ENCODE data around the gene RHBG.

The RHBG gene

DNA sequence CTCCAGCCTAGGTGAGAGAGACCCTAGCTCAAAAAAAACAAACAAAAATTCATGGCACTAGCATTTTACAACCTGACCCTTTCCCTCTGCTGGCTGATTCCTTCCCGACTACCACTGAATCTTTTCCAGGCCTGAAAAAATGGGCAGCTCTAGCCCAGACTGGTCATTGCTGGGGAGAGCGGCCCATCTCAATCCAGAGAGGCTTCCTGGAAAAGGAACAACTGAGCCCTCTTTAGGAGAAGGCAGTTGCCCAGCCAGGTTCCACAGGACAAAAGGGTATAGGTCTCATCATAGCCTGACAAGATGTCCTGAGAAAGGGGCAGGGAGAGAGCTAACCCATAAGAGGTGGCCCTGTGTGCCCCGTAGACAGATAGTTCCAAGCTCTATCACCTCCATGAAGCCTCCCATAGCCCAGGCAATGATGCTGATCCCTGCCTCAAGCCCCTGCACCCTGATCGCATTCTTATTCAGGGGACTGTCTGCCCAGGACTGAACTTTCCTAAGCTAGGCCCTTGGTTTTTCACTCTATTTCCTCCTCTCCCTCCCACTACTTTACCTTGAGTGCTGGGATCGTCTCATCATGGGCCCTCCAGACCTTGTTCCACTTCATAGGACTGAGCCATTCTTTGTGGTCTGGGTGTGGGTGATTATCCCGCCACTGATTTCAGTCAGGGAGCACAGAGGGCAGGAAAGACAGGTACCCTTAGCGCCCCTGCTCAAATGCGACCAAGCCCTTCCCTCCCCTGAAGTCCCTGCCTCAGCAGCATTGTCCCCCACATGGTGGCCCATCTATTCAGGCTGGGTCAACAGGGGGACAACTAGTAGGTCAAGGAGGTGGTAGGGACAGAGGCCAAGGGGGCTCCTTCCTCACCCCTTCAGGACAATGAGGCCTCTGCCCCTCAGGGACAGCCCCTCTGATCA is 18.2 kb downstream of the RHBG start:
- no peak for DNase-seq (ENCODE audit: low read depth)

- DNase-seq (ENCODE audit: low read depth): no peak
Measured at GRCh38 chr1:156387870-156388173, 18.8 kb downstream of the RHBG start.

GRCh38 chr1:156388174-156389137 is 19.4 kb downstream of the RHBG start:
- no peak for DNase-seq (ENCODE audit: low read depth)

DNA sequence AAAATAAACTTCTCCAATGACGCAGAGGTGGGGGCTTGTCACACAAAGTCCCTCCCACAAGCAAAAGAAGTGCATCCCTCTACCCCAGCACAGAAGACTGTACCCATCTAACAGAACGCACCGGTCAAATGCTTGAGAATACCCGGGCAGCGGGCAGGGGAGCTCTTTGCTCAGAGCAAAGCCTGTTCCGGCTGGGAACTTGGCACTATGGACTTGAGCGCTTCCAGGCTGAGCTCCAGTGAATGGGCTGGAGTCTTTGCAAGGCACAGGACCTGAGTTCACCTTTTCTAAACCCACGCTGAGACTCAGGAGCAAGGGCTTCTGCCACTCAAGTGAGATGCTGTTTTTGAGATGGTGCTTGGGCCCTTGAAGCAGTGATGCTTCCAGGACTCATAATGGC is 20.3 kb downstream of the RHBG start:
- DNase-seq (ENCODE audit: low read depth): no peak

DNA sequence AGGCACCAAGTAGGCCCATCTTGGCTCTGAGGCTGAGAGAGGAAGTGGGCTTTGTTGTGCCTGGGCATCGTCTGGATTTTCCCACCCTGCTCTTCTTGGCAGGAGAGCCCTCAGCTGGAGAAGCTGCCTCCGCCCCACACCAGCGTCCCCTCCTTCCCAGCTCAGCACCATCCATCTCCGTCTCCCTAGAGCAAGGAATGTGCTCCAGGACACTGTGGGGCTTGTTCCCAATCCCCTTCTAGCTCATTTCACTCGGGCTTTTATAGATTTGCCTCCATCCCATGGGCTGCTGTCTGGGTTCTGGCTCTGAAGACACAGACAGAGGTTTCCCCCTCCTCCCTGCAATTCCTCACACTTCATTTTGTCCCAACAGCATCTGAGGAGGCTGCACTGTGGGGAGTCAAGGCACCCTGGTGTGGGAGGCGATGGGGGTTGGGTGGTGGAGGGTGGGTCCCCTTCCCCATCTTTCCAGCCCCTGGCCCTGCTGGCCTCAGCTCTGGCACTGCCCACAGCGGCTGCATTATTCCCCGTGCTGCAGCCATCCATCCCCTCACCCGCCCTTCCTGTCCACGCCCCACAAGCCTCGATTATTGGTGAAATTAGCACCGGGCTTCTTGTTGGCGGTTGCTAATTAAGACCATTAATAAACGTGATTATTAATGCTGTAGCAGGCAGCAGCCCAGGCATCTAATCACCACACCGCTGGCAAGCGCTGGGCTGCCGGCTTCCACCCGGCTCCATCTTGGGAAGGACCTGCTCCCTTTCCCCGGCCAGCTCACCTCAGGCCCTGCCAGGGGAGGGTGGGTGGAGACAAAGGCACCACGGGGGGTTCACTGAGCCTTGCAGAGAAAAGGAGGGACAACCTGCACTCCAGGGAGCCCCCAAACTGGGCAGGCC is 21.7 kb downstream of the RHBG start:
- no peak for DNase-seq (ENCODE audit: low read depth)

DNA sequence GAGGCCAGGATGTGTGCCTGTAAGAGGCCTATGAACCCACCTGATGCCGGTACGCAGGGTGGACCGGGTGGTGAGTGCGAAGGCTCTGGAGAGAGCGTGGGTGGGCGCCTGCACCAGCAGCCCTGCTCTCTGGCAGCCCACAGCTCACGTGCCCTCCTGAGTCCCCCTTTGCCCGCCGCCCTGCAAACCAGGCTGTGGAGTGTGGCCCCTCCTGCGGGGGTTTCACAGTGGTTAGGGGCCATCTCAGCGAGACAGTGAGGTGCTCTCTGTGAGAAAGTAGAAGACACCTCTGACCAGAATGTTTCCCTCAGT is 22.3 kb downstream of the RHBG start:
- DNase-seq (ENCODE audit: low read depth): no peak

GRCh38 chr1:156391701-156392100 is 22.7 kb downstream of the RHBG start:
- no peak for DNase-seq (ENCODE audit: low read depth)

GRCh38 chr1:156392452-156392853 is 23.4 kb downstream of the RHBG start:
- no peak for DNase-seq (ENCODE audit: low read depth)

DNA sequence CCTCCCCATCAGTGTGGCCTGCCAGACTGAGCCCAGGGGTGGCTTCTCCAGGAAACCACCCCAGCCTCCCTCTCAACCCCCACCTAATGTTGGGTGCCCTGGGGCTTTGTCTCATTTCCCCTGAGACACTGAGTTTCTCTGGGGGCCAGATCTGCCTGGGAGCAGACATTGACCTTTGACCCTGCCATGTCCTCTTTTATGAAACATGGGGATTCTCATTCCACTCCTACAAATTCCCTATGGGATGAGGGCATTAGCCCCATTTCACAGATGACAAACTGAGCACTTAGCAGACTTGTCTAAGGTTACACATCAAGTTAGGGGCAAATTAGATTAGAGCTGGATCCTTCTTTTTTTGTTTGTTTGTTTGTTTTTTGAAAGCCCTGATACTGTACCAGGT is 24.1 kb downstream of the RHBG start:
- no peak for DNase-seq (ENCODE audit: low read depth)

GRCh38 chr1:156394082-156394481 is 25.1 kb downstream of the RHBG start:
- no peak for DNase-seq (ENCODE audit: low read depth)

DNA sequence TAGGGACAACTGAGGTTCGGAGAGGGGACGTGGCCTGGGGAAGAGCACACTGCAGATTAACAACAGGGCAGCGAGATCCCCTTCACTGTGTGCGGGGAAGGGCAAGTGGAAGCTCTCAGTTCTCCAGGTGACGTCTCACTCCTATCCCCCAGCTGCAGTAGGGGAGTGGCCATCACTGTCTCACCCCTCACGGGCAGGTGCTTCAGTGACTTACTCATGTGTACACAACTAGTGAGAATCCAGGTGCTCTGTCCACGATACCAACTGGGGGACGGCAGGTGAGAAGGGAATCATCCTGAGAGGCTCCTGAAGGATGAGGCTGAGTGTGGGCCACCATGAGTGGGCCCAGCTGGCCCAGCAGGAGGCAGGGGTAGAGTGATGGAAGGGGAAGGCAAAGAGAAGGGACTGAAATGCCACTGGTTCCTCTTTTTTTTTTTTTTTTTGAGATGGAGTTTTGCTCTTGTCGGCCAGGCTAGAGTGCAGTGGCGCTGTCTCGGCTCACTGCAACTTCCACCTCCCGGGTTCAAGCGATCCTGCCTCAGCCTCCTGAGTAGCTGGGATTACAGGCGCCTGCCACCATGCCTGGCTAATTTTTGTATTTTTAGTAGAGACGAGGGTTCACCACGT is 25.9 kb downstream of the RHBG start:
- no peak for DNase-seq (ENCODE audit: low read depth)

DNA sequence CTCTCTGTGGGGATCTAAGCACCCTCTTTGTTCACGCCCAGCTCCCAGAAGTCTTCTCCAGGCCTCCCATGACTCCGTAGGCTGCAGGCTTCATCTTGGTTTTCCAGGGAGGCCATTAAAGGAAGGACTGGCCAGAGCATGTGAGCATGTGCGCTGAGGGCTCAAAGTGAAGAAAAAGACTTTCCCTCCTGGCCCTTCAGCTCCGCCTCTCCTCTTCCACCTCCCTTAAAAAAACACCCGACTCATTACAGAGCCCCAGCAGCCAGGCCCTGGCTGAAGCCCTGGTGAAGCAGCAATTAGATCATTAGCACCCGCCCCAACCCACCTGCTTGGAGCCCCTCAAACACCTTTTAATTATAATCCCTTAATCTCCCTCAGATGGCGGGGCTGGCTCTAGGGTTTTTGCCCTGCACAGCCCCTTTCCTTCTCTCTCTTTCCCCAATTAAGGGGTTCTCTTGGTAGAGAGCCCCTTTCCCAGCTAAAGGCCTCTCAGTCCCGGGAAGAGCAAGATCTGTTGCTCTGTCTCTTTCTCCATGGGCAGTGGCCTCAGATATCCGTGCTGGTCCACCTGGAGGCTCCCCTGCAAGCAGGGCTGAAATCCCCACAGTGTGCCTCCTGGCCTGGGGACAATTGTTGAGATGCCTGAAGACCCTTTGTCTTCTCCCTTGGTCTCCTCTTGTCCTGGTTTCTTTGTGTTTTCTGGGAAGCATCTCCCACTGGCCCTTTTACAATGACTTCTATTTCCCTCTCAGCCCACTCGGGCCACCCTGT is 30.5 kb downstream of the RHBG start:
- DNase-seq (ENCODE audit: low read depth): no peak

DNA sequence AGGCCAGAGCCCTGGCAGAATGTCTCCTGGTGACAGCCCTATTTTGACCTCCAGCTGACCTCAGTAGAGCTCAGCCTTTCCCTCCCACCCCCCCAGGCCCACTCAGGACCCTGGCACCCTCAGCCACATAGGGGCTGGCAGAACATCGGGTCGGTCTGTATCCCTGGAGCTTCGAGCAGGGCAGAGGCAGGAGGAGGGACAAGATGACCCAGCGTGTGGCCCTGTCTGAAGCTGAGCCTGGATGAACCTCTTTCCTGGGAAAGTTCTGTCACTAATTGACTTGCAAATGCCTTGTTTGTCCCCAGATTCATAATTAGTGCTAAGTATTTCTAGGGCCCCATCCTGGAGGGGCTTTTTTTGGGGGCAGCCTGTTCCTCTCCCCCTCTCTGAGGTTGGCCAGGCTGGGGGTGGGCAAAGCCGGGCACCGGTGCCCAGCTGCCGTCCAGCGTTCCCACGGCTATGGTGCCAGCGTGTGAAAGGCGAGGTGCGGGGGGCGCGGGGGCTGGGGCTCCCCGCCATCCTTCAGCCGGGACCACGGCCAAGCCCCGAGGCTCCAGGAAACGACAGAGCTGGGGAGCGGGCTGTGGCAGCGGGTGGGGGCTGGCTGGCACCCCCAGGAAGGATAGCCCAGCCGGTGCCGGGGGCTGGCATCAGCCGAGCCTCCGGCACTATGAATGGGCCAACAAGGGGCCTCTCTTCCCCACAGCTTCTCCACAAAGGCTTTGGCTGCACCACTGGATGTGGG is 31.4 kb downstream of the RHBG start:
- no peak for DNase-seq (ENCODE audit: low read depth)

- DNase-seq (ENCODE audit: low read depth): no peak
Measured at GRCh38 chr1:156401041-156401574, 32.1 kb downstream of the RHBG start.

GRCh38 chr1:156401681-156402081 is 32.7 kb downstream of the RHBG start:
- DNase-seq (ENCODE audit: low read depth): no peak

GRCh38 chr1:156402331-156403020 is 33.5 kb downstream of the RHBG start:
- no peak for DNase-seq (ENCODE audit: low read depth)

DNA sequence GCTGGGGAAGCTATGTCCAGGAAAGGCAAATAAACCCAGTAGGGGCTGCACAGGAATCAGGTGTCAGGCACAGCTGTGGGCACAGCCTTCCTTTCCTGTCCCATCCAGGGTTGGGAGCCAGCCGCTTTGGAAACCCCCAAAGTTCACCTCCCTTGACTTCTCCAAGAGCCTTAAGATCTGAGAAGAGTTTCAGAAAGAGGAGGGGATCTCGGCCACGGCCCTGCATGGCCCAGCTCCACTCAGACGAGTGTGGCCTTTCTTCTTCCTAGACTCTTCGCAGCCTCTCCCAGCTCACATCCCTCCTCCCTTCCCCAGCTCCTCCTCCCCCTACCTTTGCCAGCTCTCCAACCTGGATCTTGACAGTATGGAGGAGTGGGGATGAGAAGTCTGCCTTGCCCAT is 36.7 kb downstream of the RHBG start:
- no peak for DNase-seq (ENCODE audit: low read depth)

DNA sequence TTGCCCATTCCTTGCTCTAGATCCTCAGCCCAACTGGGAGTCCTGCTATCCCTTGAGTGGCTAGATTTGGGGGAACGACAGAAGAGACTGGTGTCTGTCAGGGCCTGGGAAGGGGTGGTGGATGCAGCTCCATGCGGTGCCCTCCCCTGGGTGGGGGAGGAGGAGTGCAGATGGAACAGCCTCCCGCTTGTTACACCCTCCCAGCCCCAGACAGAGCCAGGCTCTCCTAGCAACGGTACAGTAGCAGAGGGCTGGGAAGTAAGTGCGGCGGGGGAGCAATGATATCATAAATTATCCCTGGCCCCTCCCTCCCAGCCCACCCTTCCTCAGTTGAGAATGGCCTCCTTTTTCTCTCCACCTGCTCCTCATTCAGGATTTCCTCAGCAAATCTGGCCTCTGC is 37.2 kb downstream of the RHBG start:
- no peak for DNase-seq (ENCODE audit: low read depth)

- DNase-seq (ENCODE audit: low read depth): no peak
Measured at GRCh38 chr1:156407344-156407743, 38.3 kb downstream of the RHBG start.
